ENCODE data around the gene GUCY1B1. TPM values are rescaled to one million over a fixed set of nuclear protein-coding genes. Genes with fewer than 3 reads are reported as not detected.

GUCY1B1 gene
- total RNA-seq, 1 donor from 2014 or later = 13.2 TPM

DNA sequence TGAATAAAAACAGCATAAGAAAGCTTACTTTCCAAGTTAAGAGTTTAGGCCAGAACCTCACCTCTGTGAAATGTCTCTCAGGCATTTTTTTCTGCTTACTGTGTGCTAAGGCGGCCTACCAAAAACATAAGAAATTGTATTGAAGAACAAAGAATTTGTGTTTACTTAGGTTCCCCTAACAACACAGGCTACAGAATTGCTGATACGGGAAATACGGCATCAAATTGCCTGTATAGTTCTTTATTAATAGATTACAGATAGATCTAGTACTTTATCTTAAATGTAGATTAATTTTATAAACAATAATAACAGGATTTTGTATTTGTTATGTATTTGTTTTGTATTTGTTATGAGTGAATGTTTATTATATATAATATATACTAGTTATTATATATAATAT, 94.4 kb downstream of the GUCY1B1 start:
- Mint-ChIP-seq H3K27me3 (ENCODE audit: unreplicated experiment) (peaks cover 2% of the 10 kb centered on the region), H3K27ac (ENCODE audit: unreplicated experiment) (no peak overlapping the region), H3K9me3 (ENCODE audit: unreplicated experiment) (peaks cover 14% of the 10 kb centered on the region), H3K4me3 (ENCODE audit: unreplicated experiment) (no peak overlapping the region), H3K36me3 (ENCODE audit: unreplicated experiment) (peaks cover 1% of the 10 kb centered on the region), H3K4me1 (ENCODE audit: unreplicated experiment) (no peaks in the 10 kb centered on the region)
- TF ChIP-seq, protein P1, sequence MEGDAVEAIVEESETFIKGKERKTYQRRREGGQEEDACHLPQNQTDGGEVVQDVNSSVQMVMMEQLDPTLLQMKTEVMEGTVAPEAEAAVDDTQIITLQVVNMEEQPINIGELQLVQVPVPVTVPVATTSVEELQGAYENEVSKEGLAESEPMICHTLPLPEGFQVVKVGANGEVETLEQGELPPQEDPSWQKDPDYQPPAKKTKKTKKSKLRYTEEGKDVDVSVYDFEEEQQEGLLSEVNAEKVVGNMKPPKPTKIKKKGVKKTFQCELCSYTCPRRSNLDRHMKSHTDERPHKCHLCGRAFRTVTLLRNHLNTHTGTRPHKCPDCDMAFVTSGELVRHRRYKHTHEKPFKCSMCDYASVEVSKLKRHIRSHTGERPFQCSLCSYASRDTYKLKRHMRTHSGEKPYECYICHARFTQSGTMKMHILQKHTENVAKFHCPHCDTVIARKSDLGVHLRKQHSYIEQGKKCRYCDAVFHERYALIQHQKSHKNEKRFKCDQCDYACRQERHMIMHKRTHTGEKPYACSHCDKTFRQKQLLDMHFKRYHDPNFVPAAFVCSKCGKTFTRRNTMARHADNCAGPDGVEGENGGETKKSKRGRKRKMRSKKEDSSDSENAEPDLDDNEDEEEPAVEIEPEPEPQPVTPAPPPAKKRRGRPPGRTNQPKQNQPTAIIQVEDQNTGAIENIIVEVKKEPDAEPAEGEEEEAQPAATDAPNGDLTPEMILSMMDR (IDR thresholded peaks at IDR 0.05) = no peak
- DNase-seq (ENCODE audit: extremely low spot score, unreplicated experiment) = no peak

DNA sequence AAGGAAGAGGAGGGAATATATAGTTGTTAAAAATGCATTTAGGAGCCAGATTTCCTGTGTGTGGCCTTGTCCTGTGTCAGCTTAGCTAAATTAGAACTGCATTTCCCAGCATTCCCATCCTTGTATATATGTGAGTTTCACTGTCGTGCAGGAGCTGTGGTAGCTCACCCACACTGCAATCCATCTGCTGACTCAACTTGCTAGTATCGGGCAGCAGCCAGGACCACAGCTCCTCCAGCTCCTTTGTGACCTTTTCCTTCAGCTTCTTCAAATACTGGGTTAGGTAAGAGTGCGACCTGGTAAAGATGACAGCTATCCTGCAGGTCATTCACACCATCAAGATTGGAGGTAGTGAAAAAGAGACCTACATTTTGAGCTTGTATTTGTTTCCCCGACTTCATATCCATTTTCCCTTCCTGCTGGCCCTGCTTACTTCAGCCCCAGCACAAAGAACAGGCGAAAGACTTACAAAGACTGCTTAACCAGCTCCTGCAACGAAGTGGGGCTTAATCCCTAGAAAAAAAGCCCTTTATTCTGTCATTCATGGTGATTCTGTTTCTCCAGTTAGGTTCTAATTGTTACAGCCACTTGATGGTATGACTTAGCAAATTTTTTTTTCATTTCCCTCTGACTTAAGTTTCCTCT, 95.9 kb downstream of the GUCY1B1 start:
- no peak for DNase-seq (ENCODE audit: extremely low spot score, unreplicated experiment)
- Mint-ChIP-seq H3K36me3 (ENCODE audit: unreplicated experiment) (peaks cover 1% of the 10 kb centered on the region), H3K9me3 (ENCODE audit: unreplicated experiment) (peaks cover 6% of the 10 kb centered on the region), H3K27ac (ENCODE audit: unreplicated experiment) (no peak overlapping the region), H3K4me3 (ENCODE audit: unreplicated experiment) (no peak overlapping the region), H3K4me1 (ENCODE audit: unreplicated experiment) (no peaks in the 10 kb centered on the region), H3K27me3 (ENCODE audit: unreplicated experiment) (peaks cover 7% of the 10 kb centered on the region)
- TF ChIP-seq, protein P1 (IDR thresholded peaks at IDR 0.05) = no peak

DNA sequence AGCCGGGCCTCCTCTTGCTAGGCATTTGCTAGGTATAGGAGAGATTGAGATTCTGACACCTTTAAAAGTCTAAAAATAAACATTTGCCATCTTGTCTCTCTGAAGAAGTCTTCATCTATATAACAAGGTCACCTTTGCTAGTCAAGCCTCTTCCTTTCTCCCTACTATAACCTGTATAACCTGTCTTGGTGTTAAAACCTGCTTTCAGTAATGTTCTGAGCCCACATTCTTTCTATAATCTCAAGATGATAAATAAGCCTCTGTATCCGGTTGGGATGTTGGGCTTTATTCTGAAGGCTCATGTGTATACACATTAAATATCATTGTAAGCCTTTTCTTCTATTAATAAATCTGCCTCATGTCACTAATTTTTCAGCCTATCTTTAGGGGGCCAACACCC, 97.1 kb downstream of the GUCY1B1 start:
- no peak overlapping the region for H3K27ac Mint-ChIP-seq (ENCODE audit: unreplicated experiment)
- no peak overlapping the region for H3K4me3 Mint-ChIP-seq (ENCODE audit: unreplicated experiment)
- no peaks in the 10 kb centered on the region for H3K9me3 Mint-ChIP-seq (ENCODE audit: unreplicated experiment)
- no peaks in the 10 kb centered on the region for H3K4me1 Mint-ChIP-seq (ENCODE audit: unreplicated experiment)
- DNase-seq (ENCODE audit: extremely low spot score, unreplicated experiment) = no peak
- TF ChIP-seq, protein P1 (IDR thresholded peaks at IDR 0.05) = no peak
- H3K27me3 Mint-ChIP-seq (ENCODE audit: unreplicated experiment) = peaks cover 8% of the 10 kb centered on the region
- no peaks in the 10 kb centered on the region for H3K36me3 Mint-ChIP-seq (ENCODE audit: unreplicated experiment)

Other genes starting within 250 kb of the GUCY1B1 start
- gene GUCY1A1, start 92.2 kb upstream of the GUCY1B1 start, total RNA-seq = 10.8 and 11.5 TPM in 2 replicates
- gene ASIC5, start 107.3 kb downstream of the GUCY1B1 start, total RNA-seq = not detected in 2 replicates
- not detected in 2 replicates for gene TDO2, start 144.7 kb downstream of the GUCY1B1 start, total RNA-seq
- 9.7 and 10.0 TPM in 2 replicates for gene CTSO, start 194.8 kb downstream of the GUCY1B1 start, total RNA-seq